NCI-H69 (cell line): ENCODE data around the gene CNNM1.

ENCODE experiments used
- DNase-seq: peaks from one replicate; lab custom pipeline; 2025; lab: John Stamatoyannopoulos, UW

Gene CNNM1

GRCh38 chr10:99421233-99421739, 92.1 kb downstream of the CNNM1 start:
- no peak for DNase-seq

DNA sequence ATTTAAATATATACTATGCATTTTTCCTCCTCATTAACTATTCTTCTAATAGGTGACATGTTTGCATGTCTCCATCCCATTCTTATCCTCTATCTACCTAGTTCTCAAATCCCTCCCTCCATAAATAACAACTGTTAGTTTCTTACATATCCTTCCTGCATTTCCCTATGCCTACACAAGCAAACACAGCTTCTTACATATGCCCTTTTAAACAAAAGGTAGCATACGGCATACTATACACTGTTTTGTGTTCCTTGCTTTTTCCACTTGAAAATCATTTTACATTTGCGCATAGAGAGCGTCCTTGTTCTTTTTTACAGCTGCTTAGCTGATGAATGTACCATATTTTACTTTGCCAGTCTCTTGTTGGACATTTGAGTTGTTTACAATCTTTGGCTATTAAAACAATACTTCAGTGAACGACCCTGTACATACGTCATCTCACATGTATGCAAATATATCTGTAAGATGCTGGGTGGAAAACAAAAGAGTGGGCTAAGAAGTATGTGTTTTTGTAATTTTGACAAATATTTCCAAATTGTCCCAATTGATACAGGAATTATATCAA, 93.5 kb downstream of the CNNM1 start:
- no peak for DNase-seq

DNA sequence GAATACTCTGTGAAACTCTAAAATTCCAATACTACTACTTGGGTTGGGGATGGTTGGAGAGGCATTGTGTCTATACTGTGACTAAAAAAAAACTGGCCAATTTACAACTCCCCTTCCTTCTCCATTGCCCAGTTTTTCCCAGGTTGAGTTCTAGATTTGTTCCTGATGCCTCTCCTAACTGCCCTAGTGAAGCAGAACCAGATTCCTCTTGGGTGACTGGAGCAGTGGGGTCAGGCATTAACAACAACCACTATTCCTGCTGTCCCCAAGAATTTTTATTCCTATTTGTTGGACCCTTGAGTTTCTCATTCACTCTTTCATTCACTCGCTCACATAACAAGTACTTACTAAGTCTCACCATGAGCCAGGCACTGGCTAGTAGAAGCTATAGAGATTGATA, 95.5 kb downstream of the CNNM1 start:
- DNase-seq = no peak

GRCh38 chr10:99425204-99425603, 96.0 kb downstream of the CNNM1 start:
- DNase-seq = no peak

GRCh38 chr10:99426689-99427088, 97.5 kb downstream of the CNNM1 start:
- DNase-seq = no peak

DNA sequence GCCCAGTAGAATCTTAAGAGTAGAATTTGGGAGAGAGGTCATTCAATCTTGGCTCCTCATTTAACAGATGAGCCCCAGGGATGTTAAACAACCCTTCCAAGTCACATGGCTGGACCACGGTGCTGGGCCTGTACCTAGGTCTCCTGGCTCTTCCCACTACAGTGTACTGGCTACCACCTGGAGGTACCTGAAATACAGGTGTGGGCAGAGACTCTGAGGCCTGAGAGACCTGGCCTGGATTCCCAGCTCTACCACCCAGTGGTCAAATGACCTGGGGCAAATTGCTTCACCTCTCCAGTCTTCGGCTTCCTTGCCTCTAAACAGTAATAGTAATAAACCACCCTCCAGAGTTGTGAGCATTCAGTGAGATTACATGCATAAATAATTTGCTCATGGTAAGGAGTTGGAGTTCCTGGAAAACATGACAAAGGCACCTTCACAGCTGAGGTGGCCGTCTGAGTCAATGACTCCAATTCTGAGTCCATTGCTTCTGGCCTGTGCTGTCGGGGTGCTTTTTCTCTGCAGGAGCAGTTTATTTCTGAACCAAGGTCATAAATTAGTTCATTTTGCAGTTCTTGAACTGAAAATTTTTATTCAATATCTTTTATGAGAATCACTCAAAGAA, 98.5 kb downstream of the CNNM1 start:
- no peak for DNase-seq

GRCh38 chr10:99429517-99430095, 100.5 kb downstream of the CNNM1 start:
- DNase-seq = peak; percentile 5

DNA sequence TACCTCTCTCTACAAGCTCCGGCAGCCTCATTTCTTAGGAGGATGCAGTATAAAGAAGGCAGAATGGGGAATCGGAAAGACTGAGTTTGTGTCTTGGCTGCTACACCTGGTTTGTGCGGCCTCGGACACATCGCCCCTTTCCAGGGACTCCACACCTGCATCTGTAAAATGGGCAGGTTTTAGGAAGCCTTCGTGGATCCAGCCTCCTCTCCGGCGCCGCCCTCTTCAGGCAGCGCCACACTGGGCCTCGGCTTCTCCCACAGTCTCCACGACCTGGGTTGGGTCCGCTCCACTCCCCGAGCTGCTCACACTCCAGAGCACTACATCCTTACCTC, 100.9 kb downstream of the CNNM1 start:
- no peak for DNase-seq

DNA sequence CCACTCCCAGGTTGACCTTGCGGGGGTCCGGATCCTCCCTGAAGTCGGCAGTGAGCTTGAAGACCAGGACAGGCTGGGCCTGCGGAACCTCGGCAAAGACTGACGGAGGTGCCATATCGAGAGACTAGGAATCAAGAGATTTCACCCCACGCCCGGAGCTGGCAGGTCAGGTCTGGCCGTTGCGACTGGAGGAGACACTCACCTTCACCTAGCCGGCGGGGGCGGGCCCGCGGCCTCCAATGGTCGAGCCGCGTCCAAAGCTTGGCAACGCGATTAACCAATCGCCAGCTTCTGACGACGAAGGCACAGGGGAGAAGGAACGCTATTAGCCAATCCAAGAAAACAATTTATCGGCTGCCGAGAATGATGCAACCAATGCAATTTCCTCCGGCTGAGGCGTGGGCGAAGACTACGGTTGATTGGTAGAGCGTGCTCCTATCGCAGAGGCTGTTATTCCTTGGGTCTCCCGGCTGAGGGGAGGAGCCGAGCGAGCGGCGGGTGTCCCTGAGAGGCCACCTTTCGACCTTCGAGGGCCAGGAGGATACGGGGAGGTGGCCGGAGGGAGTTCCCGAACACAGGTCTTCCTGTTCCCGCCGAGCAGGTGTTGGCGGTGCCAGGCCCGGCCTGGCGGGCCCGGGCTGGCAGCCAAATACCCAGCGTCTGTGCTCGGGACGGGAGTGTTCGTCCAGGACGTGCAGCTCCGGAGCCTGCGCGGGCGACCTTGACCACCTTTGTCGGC, 101.5 kb downstream of the CNNM1 start, which contains the start of gene GOT1:
Gene GOT1 (minus strand): TSS at position 174 of the 739 bp plus-strand sequence. CDS start 59 bp downstream, at position 115.
- DNase-seq = peak; percentile 97

DNA sequence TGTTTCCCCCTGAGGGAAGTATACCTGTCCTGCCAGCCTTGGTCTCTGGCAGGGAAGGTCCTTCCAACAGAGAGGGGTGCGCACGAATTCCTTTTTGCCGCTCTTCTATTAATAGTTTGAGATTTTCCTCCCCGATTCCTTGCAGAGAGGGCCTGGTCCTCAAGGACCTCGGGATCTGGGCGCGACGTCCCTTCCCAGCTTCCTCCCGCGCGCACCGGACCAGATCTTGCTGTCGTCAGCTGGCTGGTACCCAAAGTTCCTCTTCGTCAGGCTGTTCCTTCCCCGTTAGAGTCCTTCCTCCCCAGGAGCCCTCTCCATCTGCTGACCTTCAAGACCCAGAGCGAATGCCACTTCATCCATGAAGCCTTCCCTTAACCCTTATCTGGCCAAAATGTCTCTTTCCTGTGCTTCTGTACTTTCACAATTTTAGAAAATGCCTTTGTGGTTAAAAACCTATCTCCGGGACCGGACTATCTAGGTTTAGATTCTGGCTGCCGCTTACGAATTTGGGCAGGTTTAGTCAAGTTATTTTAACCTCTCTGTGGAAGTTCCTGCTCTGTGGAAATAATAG, 102.1 kb downstream of the CNNM1 start:
- DNase-seq = peak; percentile 56

GRCh38 chr10:99432047-99432446, 102.9 kb downstream of the CNNM1 start:
- DNase-seq = no peak

DNA sequence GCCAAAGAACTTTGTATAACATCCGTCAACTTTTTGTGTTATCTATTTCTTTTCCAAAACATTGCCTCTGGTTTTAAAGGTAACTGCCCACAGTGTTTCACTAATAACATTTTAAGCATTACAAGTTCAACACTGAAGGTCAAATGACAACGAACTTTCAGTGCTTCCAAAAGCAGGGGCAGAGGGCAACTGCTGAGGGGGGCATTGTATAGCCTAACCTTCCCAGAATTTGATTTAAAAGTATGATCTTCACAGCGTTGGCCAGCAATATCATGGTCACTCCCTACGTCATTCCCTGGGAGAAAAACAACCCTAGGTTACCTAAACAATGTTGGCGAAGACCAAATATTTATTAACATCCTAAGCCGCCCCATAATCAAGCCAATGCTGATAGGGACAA, 103.7 kb downstream of the CNNM1 start:
- DNase-seq = no peak

GRCh38 chr10:99433378-99434020, 104.3 kb downstream of the CNNM1 start:
- DNase-seq = no peak

DNA sequence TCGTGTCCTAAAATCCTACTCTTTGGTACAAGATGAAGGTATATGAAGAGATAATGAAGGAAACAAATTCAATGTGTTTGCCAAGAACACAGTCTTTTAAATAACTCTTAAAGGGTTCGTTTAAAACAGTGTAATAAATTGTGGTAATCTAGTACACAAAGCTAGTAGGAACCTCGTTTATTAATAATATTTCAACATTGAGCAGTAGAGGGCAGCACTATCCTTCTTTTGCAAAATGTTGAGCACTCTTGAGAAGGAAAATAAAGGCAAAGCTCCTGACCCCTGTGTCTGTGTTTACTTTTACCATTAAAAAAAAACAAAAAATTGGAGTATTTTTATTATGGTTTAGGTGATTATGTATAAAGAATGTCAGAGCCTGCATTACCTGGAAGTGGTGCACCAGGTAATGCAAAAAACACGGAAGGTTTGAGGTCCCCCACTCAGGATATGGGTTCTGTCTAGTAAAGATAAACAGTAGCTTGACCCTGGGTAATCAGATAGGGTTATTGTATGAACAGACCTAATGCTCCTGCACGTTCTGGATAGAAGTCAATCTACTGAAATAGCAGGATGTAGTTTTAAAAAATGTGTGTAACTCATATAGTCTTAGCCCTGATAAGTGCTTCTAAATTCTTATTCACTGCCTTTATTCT, 107.0 kb downstream of the CNNM1 start:
- DNase-seq = peak; percentile 50

GRCh38 chr10:99438890-99439289, 109.7 kb downstream of the CNNM1 start:
- no peak for DNase-seq

GRCh38 chr10:99442394-99442793, 113.2 kb downstream of the CNNM1 start:
- no peak for DNase-seq

DNA sequence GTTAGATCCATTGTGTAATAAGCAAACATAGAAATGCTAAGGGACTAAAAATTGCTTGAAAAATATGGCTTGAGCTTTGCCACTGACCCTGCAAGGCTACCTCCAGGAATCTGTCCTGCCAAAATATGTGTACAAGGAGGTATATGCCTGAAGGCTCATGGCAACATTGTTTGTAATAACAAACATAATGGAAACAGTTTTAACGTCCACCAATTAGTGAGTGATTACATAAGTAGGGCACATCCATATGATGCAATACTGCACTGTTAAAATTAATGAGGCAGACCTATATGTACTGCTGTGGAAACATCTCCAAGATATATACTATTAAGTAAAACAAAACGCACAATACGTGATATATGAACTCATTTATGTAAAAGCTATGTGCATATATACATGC, 114.3 kb downstream of the CNNM1 start:
- peak; percentile 62 for DNase-seq
